Keratinocyte (primary cell): ENCODE measurements around the gene ZNF45. TPM values are rescaled to one million over a fixed set of nuclear protein-coding genes. Genes with fewer than 3 reads are reported as not detected.
"Not testable (repeated sequence)": the region's sequence is repeated elsewhere in the genome, so short reads cannot be mapped to it uniquely, and the experiment has no call there.

Experiments
- DNase-seq: peaks from one replicate; pipeline ENCODE4 v3.0.0-alpha.2; 2011; ENCODE audit warnings: low read depth, missing footprints, low spot score
- FAIRE-seq: peaks from 2 replicates; lab custom pipeline; 2011; peaks lifted over from hg19 to GRCh38; lab: Jason Lieb, UNC
- H2AFZ ChIP-seq: 2 replicates; pipeline ENCODE4 v1.6.0; 2012; ENCODE audit warnings: low read length, control low read depth, inconsistent platforms; ENCODE audit not compliant: control insufficient read depth
- H3K27ac ChIP-seq: 2 replicates; pipeline ENCODE4 v1.5.1; 2011; ENCODE audit warnings: low read length; ENCODE audit not compliant: control insufficient read depth, insufficient read depth
- H3K27me3 ChIP-seq: 3 replicates; pipeline ENCODE4 v1.6.0; 2011; ENCODE audit warnings: low read length; ENCODE audit not compliant: control insufficient read depth, insufficient read depth; ENCODE audit errors: extremely low read depth
- H3K36me3 ChIP-seq, 2 experiments: 2 replicates in 1 of 2; 3 replicates in 1 of 2; pipeline ENCODE4 v1.5.1; 2011; ENCODE audit warnings: low read length in 2 of 2, mild to moderate bottlenecking in 1 of 2; ENCODE audit not compliant: control insufficient read depth in 2 of 2, insufficient read depth in 2 of 2; ENCODE audit errors: extremely low read depth in 1 of 2
- H3K4me1 ChIP-seq: 3 replicates; pipeline ENCODE4 v1.5.1; 2011; ENCODE audit warnings: low read length; ENCODE audit not compliant: control insufficient read depth, insufficient read depth; ENCODE audit errors: extremely low read depth
- H3K4me2 ChIP-seq: 3 replicates; pipeline ENCODE4 v1.6.0; 2011; ENCODE audit warnings: low read depth, low read length; ENCODE audit not compliant: control insufficient read depth, insufficient read depth; ENCODE audit errors: extremely low read depth
- H3K4me3 ChIP-seq, 3 experiments: fragments of 200-600 bp in 1 of 3; sonication (generic) in 1 of 3; 2 replicates in 2 of 3; 3 replicates in 1 of 3; pipeline ENCODE4 v1.5.1; 2011 to 2016; ENCODE audit warnings: low read length in 3 of 3, mild to moderate bottlenecking in 3 of 3, control low read depth in 2 of 3, inconsistent platforms in 1 of 3, low read depth in 1 of 3, mixed read lengths in 1 of 3, mixed run types in 1 of 3, moderate library complexity in 1 of 3; ENCODE audit not compliant: control insufficient read depth in 2 of 3, insufficient read depth in 2 of 3; ENCODE audit errors: extremely low read depth in 1 of 3
- H3K79me2 ChIP-seq: 2 replicates; pipeline ENCODE4 v1.6.0; 2012; ENCODE audit warnings: low read length; ENCODE audit not compliant: control insufficient read depth, insufficient read depth
- H3K9ac ChIP-seq: 3 replicates; pipeline ENCODE4 v1.6.0; 2011; ENCODE audit warnings: low read length; ENCODE audit not compliant: control insufficient read depth, insufficient read depth; ENCODE audit errors: extremely low read depth
- H3K9me1 ChIP-seq: 3 replicates; pipeline ENCODE4 v1.6.0; 2011; ENCODE audit warnings: low read length; ENCODE audit not compliant: control insufficient read depth, insufficient read depth; ENCODE audit errors: extremely low read depth
- H3K9me3 ChIP-seq: 2 replicates; pipeline ENCODE4 v1.5.1; 2012; ENCODE audit warnings: low read depth, low read length; ENCODE audit not compliant: control insufficient read depth
- H4K20me1 ChIP-seq: 3 replicates; pipeline ENCODE4 v1.6.0; 2011; ENCODE audit warnings: low read length; ENCODE audit not compliant: control insufficient read depth, insufficient read depth; ENCODE audit errors: extremely low read depth
- CTCF ChIP-seq, 3 experiments: IDR thresholded peaks in 1 of 3; conservative IDR thresholded peaks in 1 of 3; optimal IDR thresholded peaks in 1 of 3; 2 replicates in 2 of 3; 3 replicates in 1 of 3; pipeline versions ENCODE3 to v1.5.1; 2011; ENCODE audit warnings: low read length in 3 of 3, mild to moderate bottlenecking in 3 of 3, moderate library complexity in 2 of 3, control low read depth in 1 of 3, inconsistent platforms in 1 of 3; ENCODE audit not compliant: insufficient read depth in 2 of 3; ENCODE audit errors: extremely low read depth in 1 of 3
- EZH2 ChIP-seq: IDR thresholded peaks from one replicate; pipeline ENCODE4 v1.6.1; 2012; ENCODE audit warnings: inconsistent platforms, mild to moderate bottlenecking, low read length, moderate library complexity
- dilution Hi-C: fragments of 300-500 bp; cut with MboI; formaldehyde crosslinking; loops from one replicate; pipeline ENCODE4 v1.7.0; 2020; ENCODE audit warnings: low sequenced_read_pairs; ENCODE audit not compliant: extremely low pct_ligation_motif_present
- polyA plus RNA-seq, 5 experiments: library from polyadenylated mRNA; depleted of rRNA in 3 of 5; stranded (reverse) in 3 of 5; stranded (forward) in 1 of 5; unstranded in 1 of 5; fragments of >200 nt; gene quantifications; 1 replicate in 1 of 5; 2 replicates in 3 of 5; 3 replicates in 1 of 5; pipeline versions ENCODE4 v1.2.1 to v1.2.3, GENCODE V29; 2011 to 2012; ENCODE audit warnings: missing spikeins in 2 of 5, low read depth in 1 of 5, low replicate concordance in 1 of 5

Gene ZNF45
- polyA plus RNA-seq, 1 donor (not counting 4 experiments of a cell fraction or from before 2014, with no cell fraction given), result 9.1 TPM

DNA sequence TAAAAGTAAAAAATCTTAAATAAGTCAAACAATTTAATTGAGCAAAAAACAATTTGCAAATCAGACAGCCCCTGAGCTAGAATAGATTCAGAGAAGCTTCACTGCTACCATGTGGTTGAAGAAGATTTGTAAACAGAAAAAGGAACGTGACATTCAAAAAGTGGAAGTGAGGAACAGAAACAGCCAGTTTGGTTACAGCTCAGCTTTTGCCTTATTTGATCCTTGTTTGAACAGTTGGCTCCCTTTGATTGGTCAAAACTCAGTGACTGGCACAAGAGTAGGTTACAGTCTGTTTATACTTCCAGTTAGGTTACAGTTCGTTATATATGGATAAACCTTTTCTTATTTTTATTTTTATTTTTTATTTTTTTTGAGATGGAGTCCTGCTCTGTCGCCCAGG is 21.7 kb upstream of the ZNF45 start:
- no peaks in the 10 kb centered on the region for H3K36me3 ChIP-seq
- H4K20me1 ChIP-seq, result no peaks in the 10 kb centered on the region
- no peak overlapping the region for H3K4me3 ChIP-seq
- H2AFZ ChIP-seq, result no peak overlapping the region
- no peak overlapping the region for H3K27ac ChIP-seq
- H3K4me2 ChIP-seq, result no peak overlapping the region
- H3K9me3 ChIP-seq, result peaks cover 9% of the 10 kb centered on the region
- dilution Hi-C loops, result no loop called here
- H3K4me1 ChIP-seq, result no peaks in the 10 kb centered on the region
- H3K27me3 ChIP-seq, result no peaks in the 10 kb centered on the region
- H3K9me1 ChIP-seq, result no peaks in the 10 kb centered on the region
- no peak overlapping the region for H3K9ac ChIP-seq
- FAIRE-seq, result no peak
- TF ChIP-seq CTCF (optimal IDR thresholded peaks at IDR 0.05 in 1 of 3, IDR thresholded peaks at IDR 0.05 in 1 of 3, conservative IDR thresholded peaks at IDR 0.05 in 1 of 3; ENCODE audit: extremely low read depth in 1 of 3, insufficient read depth in 2 of 3, low read length in 3 of 3) (no peak), EZH2 (no peak)
- H3K79me2 ChIP-seq, result no peaks in the 10 kb centered on the region
- DNase-seq, result no peak

DNA sequence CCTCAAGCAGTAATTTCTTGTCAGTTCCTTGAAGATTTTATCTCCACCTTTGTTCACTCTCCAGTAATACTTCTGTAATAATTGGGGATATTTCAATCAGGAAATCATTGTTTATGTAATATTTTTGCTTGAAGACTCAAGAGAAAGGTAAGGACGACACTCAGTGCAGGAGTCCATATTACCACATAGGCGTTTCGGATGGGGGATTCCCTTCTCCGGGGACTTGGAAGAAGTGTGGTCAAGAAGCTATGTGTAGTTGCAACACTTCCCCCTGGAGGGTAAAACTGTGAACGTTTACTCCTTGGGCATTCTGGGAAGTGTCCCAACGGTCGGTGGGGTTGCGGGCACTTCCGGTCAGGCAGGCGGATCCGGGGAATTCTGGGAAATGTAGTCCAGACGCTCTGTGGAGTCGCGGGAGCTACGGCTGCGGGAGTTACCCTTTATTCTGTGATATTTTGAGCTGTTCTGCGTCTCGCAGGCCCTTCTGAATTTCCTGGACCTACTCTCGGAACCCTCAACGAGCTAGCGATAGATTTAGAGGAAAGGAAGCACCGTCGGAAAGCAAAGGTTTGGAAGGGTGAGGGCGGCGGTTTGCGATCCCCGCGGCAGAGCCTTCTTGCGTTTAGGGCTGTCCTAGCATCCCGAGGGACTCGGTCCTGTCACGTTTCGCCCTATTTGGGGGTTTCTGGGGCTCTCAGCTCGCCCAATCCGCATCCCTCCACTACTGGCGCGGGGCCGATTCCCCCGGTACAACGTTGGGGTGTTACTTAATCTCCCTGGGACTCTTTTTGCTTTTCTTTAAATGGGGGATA is 16.0 kb upstream of the ZNF45 start, which contains the start of gene ZNF221:
Gene ZNF221, plus strand, starts transcription at position 395 of the 812 bp plus-strand sequence. CDS start 11,499 bp downstream, outside the sequence.
- DNase-seq (peak; percentile 89), FAIRE-seq (peak; percentile 95)
- Histone ChIP-seq H3K4me3 (peak within 1 kb of the TSS; percentile 65 to 98 (median 97)), H4K20me1 (no peaks in the 10 kb centered on the region), H3K9me1 (no peaks in the 10 kb centered on the region), H3K27me3 (no peaks in the 10 kb centered on the region), H3K4me1 (no peaks in the 10 kb centered on the region), H3K9ac (peak within 1 kb of the TSS; percentile 83), H3K4me2 (peak within 1 kb of the TSS; percentile 93), H3K36me3 (no peaks in the 10 kb centered on the region), H2AFZ (peak within 1 kb of the TSS; percentile 100), H3K27ac (peak within 1 kb of the TSS; percentile 54), H3K9me3 (no peaks in the 10 kb centered on the region), H3K79me2 (no peaks in the 10 kb centered on the region)
- TF ChIP-seq EZH2, result no peak
- TF ChIP-seq CTCF (optimal IDR thresholded peaks at IDR 0.05 in 1 of 3, IDR thresholded peaks at IDR 0.05 in 1 of 3, conservative IDR thresholded peaks at IDR 0.05 in 1 of 3; ENCODE audit: extremely low read depth in 1 of 3, insufficient read depth in 2 of 3, low read length in 3 of 3), result peak; percentile 27 to 55 (median 37)
- dilution Hi-C loops, result no loop called here

GRCh38 chr19:43949803-43950202 is 14.7 kb upstream of the ZNF45 start:
- H2AFZ ChIP-seq, H4K20me1 ChIP-seq, H3K79me2 ChIP-seq, dilution Hi-C loops, H3K27ac ChIP-seq, H3K4me2 ChIP-seq, H3K9ac ChIP-seq, H3K27me3 ChIP-seq, H3K4me1 ChIP-seq, FAIRE-seq, H3K9me1 ChIP-seq, H3K9me3 ChIP-seq, H3K36me3 ChIP-seq, H3K4me3 ChIP-seq, DNase-seq: not testable (repeated sequence)
